T-cell (primary cell): ENCODE data around the gene SLC26A1. TPM values are rescaled to one million over a fixed set of nuclear protein-coding genes. Genes with fewer than 3 reads are reported as not detected.

ENCODE experiments used
- ATAC-seq, 4 experiments: fragments of 200-7000 bp in 3 of 4; fragments of 150-1000 bp in 1 of 4; cut with Tn5 transposase; replicated peaks in 1 of 4; 1 replicate in 3 of 4; 2 replicates in 1 of 4; pipeline ENCODE4 v1.10.0; 2021; ENCODE audit warnings: moderate library complexity in 3 of 4, mild to moderate bottlenecking in 2 of 4, moderate number of reproducible peaks in 1 of 4
- CTCF ChIA-PET, 2 donors: fragments of 300-600 bp; sonication (Branson Sonifier 250); formaldehyde crosslinking; loops; one replicate each; lab custom pipeline; 2022; ENCODE audit warnings: antibody characterized with exemption in 2 of 2; lab: Charles Lee
- POLR2A ChIA-PET, 2 donors: fragments of 300-600 bp; sonication (Branson Sonifier 250); formaldehyde crosslinking; loops; one replicate each; lab custom pipeline; 2022; ENCODE audit warnings: antibody characterized with exemption in 2 of 2; lab: Charles Lee
- DNase-seq, 35 experiments: peaks; one replicate each; pipeline versions ENCODE4 v3.0.0 to v3.0.0-alpha.2; 2013 to 2023
- H3K27ac ChIP-seq: one replicate; pipeline ENCODE4 v1.5.1; 2013; ENCODE audit warnings: low read length
- H3K27me3 ChIP-seq, 2 experiments: replicated peaks in 1 of 2; 1 replicate in 1 of 2; 2 replicates in 1 of 2; pipeline versions ENCODE4 v1.6.1 to v1.7.0; 2013; ENCODE audit warnings: low read length in 1 of 2, mixed read lengths in 1 of 2; ENCODE audit not compliant: control insufficient read depth in 2 of 2, insufficient read depth in 2 of 2; ENCODE audit errors: extremely low read depth in 1 of 2
- H3K36me3 ChIP-seq, 2 donors: 1 replicate in 1 of 2; 2 replicates in 1 of 2; pipeline versions ENCODE4 v1.6.1 to v1.7.0; 2013; ENCODE audit warnings: low read length in 1 of 2; ENCODE audit not compliant: control insufficient read depth in 2 of 2, insufficient read depth in 1 of 2; ENCODE audit errors: extremely low read depth in 1 of 2
- H3K4me1 ChIP-seq, 2 experiments: 1 replicate in 1 of 2; 2 replicates in 1 of 2; pipeline versions ENCODE4 v1.6.1 to v1.7.0; 2013; ENCODE audit warnings: low read length in 2 of 2, mixed read lengths in 1 of 2; ENCODE audit not compliant: insufficient read depth in 2 of 2, control insufficient read depth in 1 of 2; ENCODE audit errors: extremely low read depth in 1 of 2
- H3K4me3 ChIP-seq, 2 donors: 1 replicate in 1 of 2; 2 replicates in 1 of 2; pipeline versions ENCODE4 v1.5.1 to v1.7.0; 2013; ENCODE audit warnings: mild to moderate bottlenecking in 2 of 2, low read length in 1 of 2, moderate library complexity in 1 of 2; ENCODE audit not compliant: control insufficient read depth in 1 of 2; ENCODE audit errors: extremely low read depth in 1 of 2
- H3K9me3 ChIP-seq: 2 replicates; pipeline ENCODE4 v1.7.0; 2013
- H3K27ac Mint-ChIP-seq, 2 donors: one replicate each; pipeline ENCODE4 v1.8.0; 2020 to 2021; ENCODE audit warnings: mild to moderate bottlenecking in 2 of 2, mixed read lengths in 2 of 2
- H3K27me3 Mint-ChIP-seq, 2 donors: one replicate each; pipeline ENCODE4 v1.8.0; 2021 to 2022; ENCODE audit warnings: mixed read lengths in 2 of 2
- H3K36me3 Mint-ChIP-seq: one replicate; pipeline ENCODE4 v1.8.0; 2021; ENCODE audit warnings: mixed read lengths
- H3K4me1 Mint-ChIP-seq, 3 donors: one replicate each; pipeline ENCODE4 v1.8.0; 2020 to 2022; ENCODE audit warnings: mixed read lengths in 3 of 3, mild to moderate bottlenecking in 1 of 3
- H3K4me3 Mint-ChIP-seq, 3 donors: one replicate each; pipeline ENCODE4 v1.8.0; 2020 to 2022; ENCODE audit warnings: mild to moderate bottlenecking in 3 of 3, mixed read lengths in 3 of 3, moderate library complexity in 3 of 3
- H3K9me3 Mint-ChIP-seq, 3 donors: one replicate each; pipeline ENCODE4 v1.8.0; 2020 to 2022; ENCODE audit warnings: mixed read lengths in 3 of 3
- WGBS: methylation state at CpG from one replicate; pipeline ENCODE4 v1.1.5; 2013; ENCODE audit warnings: missing lambda C conversion rate; ENCODE audit not compliant: insufficient coverage; 5-methylcytosine and 5-hydroxymethylcytosine counted together
- total RNA-seq, 35 experiments: library from RNA in 6 of 35; stranded (reverse) in 6 of 35; fragments of 120-200 nt in 1 of 35; gene quantifications; one replicate each; pipeline versions ENCODE4 v1.2.1 to v1.2.4 and lab custom pipeline; 2013 to 2026

Gene SLC26A1
- total RNA-seq, 5 donors from 2014 or later (not counting 1 experiment from before 2014, with no cell fraction given) = 0.16 to 1.5 (median 0.39) TPM; not detected in 1

DNA sequence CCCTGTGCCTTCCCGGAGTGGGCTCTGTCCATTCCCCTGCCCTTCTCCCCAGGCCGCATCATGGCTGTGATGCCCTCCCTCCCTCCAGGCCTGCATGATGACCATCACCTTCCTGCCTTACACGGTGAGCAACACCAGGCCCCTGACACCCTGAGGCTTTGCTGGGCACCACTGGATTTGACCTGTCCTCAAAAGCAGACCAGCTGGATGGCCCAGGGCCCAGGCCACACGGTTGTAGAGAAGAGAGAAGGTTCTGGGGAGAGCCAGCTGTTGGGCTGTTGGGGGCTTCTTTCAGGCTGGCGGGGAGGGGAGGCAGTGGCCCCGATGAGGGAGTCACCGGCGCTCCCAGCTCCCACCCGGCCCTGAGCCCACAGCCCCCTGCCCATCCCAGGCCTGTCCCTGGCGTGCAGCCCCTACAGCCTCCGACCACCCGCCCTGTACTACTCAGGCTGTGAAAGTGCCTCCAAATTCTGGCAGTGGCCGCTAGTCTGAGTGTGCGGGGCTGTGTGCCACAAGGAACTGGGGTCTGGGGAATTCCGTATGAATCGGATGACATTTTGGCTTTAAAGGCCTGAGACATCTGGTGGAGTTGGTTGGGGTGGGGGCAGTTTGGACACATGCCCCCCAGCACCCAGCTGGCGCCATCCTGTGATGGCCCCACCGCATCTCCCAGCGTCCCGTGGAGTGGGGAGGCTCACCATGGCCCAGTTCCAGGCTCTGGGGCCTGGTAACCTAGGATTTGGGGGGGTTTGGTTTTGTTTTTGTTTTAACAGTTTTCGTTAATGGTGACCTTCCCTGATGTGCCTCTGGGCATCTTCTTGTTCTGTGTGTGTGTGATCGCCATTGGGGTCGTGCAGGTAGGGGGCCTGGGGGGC lies 41.4 kb downstream of the SLC26A1 start:
- POLR2A ChIA-PET = no interaction called here
- Mint-ChIP-seq H3K27ac (no peak overlapping the region), H3K27me3 (no peaks in the 10 kb centered on the region), H3K9me3 (no peaks in the 10 kb centered on the region), H3K4me1 (no peaks in the 10 kb centered on the region), H3K4me3 (no peak overlapping the region), H3K36me3 (peaks cover 8% of the 10 kb centered on the region)
- Histone ChIP-seq H3K4me3 (no peak overlapping the region), H3K36me3 (peaks cover 8 to 13% of the 10 kb centered on the region in 2 donors), H3K27ac (no peak overlapping the region), H3K9me3 (no peaks in the 10 kb centered on the region), H3K4me1 (no peaks in the 10 kb centered on the region), H3K27me3 (no peaks in the 10 kb centered on the region)
- ATAC-seq = no peak
- no peak for DNase-seq
- 93% methylated on average over 14 of the region's 23 CpGs for WGBS
- CTCF ChIA-PET = no interaction called here

DNA sequence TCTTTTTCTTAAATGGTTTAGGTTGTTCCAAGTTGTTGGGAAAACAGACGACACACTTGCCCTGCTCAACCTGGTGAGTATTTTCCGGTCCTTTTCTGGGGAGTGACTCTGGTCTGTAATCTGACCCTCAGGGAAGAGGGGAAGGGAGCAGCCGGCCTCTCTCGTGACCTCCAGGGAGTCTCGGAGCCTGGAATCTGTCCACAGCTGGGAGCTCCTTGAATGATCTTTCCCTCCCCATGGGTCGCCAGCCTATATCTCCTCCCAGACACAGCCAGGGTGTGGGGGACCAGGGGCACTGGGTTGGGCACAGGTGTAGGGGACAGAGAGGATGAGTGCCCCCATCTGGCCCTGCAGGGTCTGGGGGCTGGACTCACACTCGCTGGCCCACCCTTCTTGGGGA lies 42.0 kb downstream of the SLC26A1 start:
- peaks cover 0 to 6% of the 10 kb centered on the region in 2 experiments for H3K4me1 ChIP-seq

DNA sequence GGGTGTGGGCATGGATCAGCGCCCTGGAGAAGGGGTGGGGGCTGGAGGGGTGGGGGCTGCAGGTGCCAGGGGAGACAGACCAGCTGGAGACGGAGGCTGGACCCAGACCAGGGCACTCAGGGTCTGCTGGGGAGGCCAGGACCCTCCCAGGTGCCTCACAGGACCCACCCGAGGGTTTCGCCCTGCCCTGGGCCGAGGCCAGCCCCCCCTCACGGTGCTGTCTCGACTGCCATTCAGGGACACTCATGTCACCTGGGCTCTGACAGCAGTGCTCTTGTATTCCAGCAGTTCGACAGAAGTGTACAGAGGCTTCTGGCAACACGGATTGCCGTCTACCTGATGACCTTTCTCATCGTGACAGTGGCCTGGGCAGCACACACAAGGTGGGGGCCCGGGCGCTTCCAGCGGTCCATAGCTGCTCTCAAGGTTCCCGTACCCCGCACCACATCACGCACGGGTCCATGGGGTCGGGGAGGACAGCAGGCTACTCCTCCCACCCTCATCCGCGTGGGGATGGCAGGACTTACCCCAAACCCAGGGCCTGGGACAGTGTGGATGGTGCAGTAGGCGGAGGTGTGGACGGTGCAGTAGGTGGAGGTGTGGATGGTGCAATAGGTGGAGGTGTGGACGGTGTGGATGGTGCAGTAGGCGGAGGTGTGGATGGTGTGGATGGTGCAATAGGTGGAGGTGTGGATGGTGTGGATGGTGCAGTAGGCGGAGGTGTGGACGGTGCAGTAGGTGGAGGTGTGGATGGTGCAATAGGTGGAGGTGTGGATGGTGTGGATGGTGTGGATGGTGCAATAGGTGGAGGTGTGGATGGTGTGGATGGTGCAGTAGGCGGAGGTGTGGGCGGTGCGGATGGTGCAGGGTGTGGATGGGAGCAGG lies 42.8 kb downstream of the SLC26A1 start:
- no peaks in the 10 kb centered on the region for H3K27me3 ChIP-seq
- peaks cover 12% of the 10 kb centered on the region for H3K36me3 Mint-ChIP-seq
- H3K9me3 ChIP-seq = no peaks in the 10 kb centered on the region
- DNase-seq (no peak), ATAC-seq (no peak)
- no peak overlapping the region for H3K27ac Mint-ChIP-seq
- POLR2A ChIA-PET = no interaction called here
- no peaks in the 10 kb centered on the region for H3K9me3 Mint-ChIP-seq
- no peak overlapping the region for H3K4me3 Mint-ChIP-seq
- H3K27ac ChIP-seq = no peak overlapping the region
- WGBS = 88% methylated on average over 19 of the region's 30 CpGs
- peaks cover under 1 to 13% (median 2%) of the 10 kb centered on the region in 3 donors for H3K4me1 Mint-ChIP-seq
- H3K4me1 ChIP-seq = peaks cover 0 to 8% of the 10 kb centered on the region in 2 experiments
- CTCF ChIA-PET = no interaction called here
- H3K36me3 ChIP-seq = peaks cover 8 to 11% of the 10 kb centered on the region in 2 donors
- H3K27me3 Mint-ChIP-seq = no peaks in the 10 kb centered on the region
- no peak overlapping the region for H3K4me3 ChIP-seq

More for the DNA sequence above, 42.0 kb downstream of the SLC26A1 start:
- ChIA-PET CTCF (no interaction called here), POLR2A (no interaction called here)
- ATAC-seq (no peak), DNase-seq (no peak)
- Histone ChIP-seq H3K27me3 (no peaks in the 10 kb centered on the region), H3K27ac (no peak overlapping the region), H3K4me3 (no peak overlapping the region), H3K9me3 (no peaks in the 10 kb centered on the region), H3K36me3 (peaks cover 8 to 13% of the 10 kb centered on the region in 2 donors)
- H3K9me3 Mint-ChIP-seq = no peaks in the 10 kb centered on the region
- peaks cover 8% of the 10 kb centered on the region for H3K36me3 Mint-ChIP-seq
- no peak overlapping the region for H3K27ac Mint-ChIP-seq
- 100% methylated on average over 1 of the region's 7 CpGs for WGBS
- no peaks in the 10 kb centered on the region for H3K27me3 Mint-ChIP-seq
- peaks cover 0 to 5% (median 0%) of the 10 kb centered on the region in 3 donors for H3K4me1 Mint-ChIP-seq
- H3K4me3 Mint-ChIP-seq = no peak overlapping the region

DNA sequence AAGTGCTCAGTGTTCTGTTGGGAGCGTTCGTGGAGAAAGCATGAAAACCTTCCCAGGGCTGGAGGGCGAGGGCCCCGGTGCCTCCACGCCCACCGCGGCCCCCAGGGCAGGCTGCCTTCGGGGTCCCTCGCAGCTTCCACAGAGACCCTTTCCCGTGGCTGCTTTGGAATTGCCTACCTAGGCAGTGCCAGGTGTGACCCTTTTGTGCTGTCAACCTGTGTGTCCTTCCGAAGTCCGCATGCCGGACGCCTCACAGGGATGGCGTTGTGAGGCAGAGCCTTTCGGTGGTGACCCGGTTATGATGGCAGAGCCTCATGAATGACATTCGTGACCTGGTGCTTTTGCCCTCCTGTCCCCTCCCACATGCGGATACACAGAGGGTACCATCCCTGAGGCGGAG lies 43.5 kb downstream of the SLC26A1 start:
- Histone ChIP-seq H3K27me3 (no peaks in the 10 kb centered on the region), H3K4me3 (no peak overlapping the region), H3K4me1 (peaks cover 0 to 8% of the 10 kb centered on the region in 2 experiments), H3K27ac (no peak overlapping the region), H3K36me3 (peaks cover 8 to 11% of the 10 kb centered on the region in 2 donors), H3K9me3 (no peaks in the 10 kb centered on the region)
- DNase-seq (no peak), ATAC-seq (no peak)
- no peak overlapping the region for H3K4me3 Mint-ChIP-seq
- ChIA-PET POLR2A (interaction anchor here in 1 of 2 donors (0.5 kb wide), 1 partner anchor 546 kb away, joined by 3 read pairs; no protein-coding TSS in a partner anchor), CTCF (no interaction called here)
- no peaks in the 10 kb centered on the region for H3K9me3 Mint-ChIP-seq
- WGBS = 95% methylated on average over 18 of the region's 20 CpGs
- peaks cover 2 to 17% (median 3%) of the 10 kb centered on the region in 3 donors for H3K4me1 Mint-ChIP-seq
- peaks cover 12% of the 10 kb centered on the region for H3K36me3 Mint-ChIP-seq
- no peaks in the 10 kb centered on the region for H3K27me3 Mint-ChIP-seq
- no peak overlapping the region for H3K27ac Mint-ChIP-seq

DNA sequence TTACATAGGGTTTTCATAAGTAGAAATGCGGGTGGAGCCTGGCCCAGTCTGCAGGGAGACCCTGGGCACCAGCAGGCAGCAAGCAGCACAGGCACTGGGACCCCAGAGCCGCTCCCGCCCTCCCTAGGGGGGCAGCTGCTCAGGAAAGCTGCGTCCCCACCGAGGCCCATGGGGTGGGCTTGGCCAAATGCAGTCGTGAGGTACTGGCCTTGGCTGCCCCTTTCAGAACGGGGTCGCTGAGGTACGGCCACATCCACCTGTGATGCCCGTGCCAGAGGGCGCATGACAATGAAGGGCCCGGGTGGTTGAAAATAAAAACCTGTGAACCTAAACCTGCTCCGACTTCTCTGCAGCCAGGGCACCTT lies 44.3 kb downstream of the SLC26A1 start:
- 93% methylated on average over 13 of the region's 13 CpGs for WGBS
- H3K36me3 Mint-ChIP-seq = peaks cover 6% of the 10 kb centered on the region
- POLR2A ChIA-PET = no interaction called here
- peaks cover 2 to 17% (median 3%) of the 10 kb centered on the region in 3 donors for H3K4me1 Mint-ChIP-seq
- ATAC-seq (no peak), DNase-seq (no peak)
- H3K9me3 Mint-ChIP-seq = no peaks in the 10 kb centered on the region
- H3K4me3 ChIP-seq = no peak overlapping the region
- H3K27me3 ChIP-seq = no peaks in the 10 kb centered on the region
- H3K36me3 ChIP-seq = peaks cover 4 to 9% of the 10 kb centered on the region in 2 donors
- H3K4me1 ChIP-seq = peaks cover 0 to 8% of the 10 kb centered on the region in 2 experiments
- H3K27ac ChIP-seq = no peak overlapping the region
- H3K9me3 ChIP-seq = no peaks in the 10 kb centered on the region
- no peaks in the 10 kb centered on the region for H3K27me3 Mint-ChIP-seq
- H3K27ac Mint-ChIP-seq = no peak overlapping the region
- CTCF ChIA-PET = no interaction called here
- H3K4me3 Mint-ChIP-seq = no peak overlapping the region
